Activated effector memory CD4-positive, alpha-beta T cell treated with Interleukin-2 at 50 U/mL for 16 hours (primary cell): ENCODE results near the gene KLHL7.
"Not testable (repeated sequence)": the region's sequence is repeated elsewhere in the genome, so short reads cannot be mapped to it uniquely, and the experiment has no call there.

ENCODE experiments used
- DNase-seq: peaks from one replicate; pipeline ENCODE4 v3.0.0-alpha.2; 2020

The KLHL7 gene

DNA sequence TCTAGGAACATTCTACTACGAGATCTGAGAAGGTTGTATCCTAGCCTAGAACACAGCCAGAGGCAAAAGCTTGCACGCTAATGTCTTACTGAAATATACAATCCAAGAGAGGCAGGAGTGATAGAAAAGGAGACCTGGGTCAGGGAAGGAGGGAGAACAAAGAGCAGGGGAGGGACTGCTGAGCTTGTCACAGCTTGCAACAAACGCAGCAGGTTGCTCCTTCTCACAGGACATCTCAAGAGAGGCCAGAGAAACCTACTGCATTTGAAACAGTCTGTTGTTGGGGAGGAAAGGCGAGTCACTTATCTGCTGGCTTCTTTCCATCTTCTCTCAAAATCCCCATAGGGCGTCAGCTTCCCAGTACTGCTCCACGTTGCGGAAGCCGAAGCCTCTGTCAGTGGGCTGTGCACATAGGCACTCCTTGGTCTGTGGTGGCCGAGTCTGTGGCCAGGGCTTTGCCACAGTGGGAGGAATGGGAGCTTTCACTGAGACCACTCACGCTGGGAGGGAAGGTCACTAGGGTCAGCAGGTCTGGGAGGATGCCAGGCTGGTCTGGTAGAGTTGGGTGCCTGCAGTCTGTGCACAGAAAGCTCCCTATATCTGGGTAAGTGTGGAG lies 115.2 kb downstream of the KLHL7 start:
- no peak for DNase-seq

DNA sequence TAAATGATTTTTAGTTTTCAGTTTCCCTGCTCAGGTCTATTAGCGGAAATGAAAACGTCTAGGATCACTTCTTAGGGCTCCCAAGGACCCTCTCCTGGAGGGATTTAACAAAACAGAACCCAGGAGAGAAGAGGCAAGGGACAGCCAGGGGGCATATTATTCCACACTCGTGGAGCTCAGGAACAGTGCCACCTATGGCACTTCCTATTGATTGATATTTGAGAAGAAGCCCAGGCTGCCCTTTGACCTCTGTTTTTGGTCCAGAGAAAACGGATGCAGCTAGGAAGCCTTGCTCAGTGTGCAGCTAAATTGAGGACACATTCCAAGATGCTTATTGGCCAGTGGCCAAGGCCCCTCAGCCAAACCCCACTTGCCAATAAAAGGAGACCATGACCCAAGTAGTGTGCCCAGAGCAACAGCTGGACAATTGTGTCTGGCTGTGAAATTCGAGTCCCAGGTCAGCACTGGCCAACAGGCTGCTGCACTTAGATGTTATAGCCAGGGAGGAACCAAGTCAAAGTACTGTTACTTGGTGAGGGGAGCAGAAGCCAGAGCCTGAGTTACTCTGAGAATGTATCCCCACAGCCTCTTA lies 117.0 kb downstream of the KLHL7 start:
- DNase-seq: no peak

DNA sequence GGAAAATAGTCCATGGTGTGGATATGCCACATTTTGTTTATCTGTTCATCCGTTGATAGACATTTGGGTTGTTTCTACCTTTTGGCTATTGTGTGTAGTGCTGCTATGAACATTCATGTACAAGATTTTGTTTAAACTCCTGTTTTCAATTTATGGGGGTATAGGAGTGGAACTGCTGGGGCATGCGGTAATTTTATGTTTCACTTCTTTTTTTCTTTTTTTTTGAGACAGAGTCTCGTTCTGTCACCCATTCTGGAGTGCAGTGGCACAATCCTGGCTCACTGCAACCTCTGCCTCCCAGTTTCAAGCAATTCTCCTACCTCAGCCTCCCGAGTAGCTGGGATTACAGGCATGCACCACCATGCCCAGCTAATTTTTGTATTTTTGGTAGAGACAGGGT lies 118.8 kb downstream of the KLHL7 start:
- not testable (repeated sequence) for DNase-seq

DNA sequence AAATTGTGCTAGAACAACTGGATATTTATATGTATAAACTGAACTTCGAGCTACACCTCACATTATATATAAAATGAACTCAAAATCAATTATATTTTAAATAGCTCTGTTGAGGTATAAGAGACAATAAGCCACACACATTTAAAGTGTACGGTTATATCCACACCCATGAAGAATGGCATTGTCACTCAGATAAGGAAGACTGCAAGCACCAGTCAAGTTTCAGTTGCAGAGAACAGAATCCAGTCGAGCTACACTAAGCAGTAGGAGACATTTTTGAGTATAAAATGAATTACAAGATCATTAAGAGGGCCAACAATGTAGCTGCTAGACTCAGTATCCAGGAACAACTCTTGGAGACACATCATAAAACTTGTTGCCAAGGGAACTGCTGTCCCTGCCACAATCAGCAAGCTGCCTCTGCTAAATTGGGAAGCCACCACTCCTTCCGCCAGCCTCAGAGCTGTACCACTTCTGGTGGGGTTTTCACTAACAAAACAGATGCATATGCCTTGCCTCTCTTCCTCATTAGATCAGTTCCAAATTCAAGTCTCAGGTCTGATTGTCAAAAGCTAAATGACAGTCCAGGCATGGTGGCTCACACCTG lies 121.4 kb downstream of the KLHL7 start:
- DNase-seq: no peak
